NCI-H226 (cell line): ENCODE measurements around the gene DET1.
A peak's percentile ranks its signal among the peaks of the same experiment; 100 is the strongest.
"Not testable (repeated sequence)": the region's sequence is repeated elsewhere in the genome, so short reads cannot be mapped to it uniquely, and the experiment has no call there.

Experiments
- DNase-seq: peaks from one replicate; pipeline ENCODE4 v3.0.0-alpha.2; 2015

The DET1 gene

GRCh38 chr15:88546248-88547129, at the start of gene DET1:
Gene DET1, minus strand, starts transcription at chr15:88546681. Its CDS starts 14,976 bp downstream, at chr15:88531705.
- DNase-seq, result peak; percentile 100

DNA sequence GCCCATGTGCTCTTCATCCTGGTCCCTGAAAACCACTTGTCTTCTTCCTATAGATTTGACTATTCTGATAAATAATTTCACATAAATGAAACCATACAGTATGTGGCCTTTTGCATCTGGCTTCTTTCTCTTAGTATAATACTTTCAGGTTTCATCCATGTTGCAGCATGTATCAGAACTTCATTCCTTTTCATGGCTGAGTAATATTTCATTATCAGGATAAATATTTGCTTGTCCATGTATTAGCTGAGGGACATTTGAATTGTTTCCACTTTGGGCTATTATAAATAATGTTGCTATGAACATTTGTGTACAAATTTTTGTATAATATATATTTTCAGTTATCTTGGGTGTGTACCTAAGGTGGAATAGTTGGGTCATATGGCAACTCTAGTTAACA, 44.9 kb upstream of the DET1 start:
- DNase-seq, result no peak

DNA sequence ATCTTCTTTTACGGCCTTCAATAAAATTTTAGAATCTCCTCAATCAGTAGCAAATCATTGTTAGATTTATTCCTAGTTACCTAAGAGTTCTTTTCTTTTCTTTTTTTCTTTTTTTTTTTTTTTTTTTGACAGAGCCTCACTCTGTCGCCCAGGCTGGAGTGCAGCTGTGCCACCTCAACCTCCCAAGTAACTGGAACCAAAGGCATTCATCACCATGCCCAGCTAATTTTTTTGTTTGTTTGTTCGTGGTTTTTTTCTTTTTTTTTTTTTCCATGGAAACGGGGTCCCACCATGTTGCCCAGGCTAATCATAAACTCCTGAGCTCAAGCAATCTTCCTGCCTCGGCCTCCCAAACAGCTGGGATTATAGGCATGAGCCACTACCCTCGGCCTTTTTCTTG, 44.3 kb upstream of the DET1 start:
- no peak for DNase-seq

GRCh38 chr15:88586401-88587162, 40.1 kb upstream of the DET1 start:
- peak; percentile 99 for DNase-seq

DNA sequence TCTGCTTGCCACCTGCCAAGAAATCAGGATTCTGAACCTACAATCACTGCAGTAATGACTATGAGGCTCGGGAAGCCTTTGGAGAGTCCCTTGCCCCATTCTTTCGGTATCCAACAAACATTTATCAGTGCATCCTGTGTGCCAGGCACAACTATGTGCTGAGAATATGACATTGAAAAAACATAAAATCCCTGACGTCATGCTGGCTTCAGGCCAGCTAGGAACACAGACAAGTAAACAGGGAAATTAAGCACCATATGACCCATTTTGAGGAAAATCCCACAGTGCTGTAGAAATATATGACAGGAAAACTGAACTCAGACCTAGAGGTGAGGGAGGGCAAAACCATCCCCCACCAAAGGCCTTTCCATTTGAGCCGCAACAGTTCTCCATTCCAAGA, 34.1 kb upstream of the DET1 start:
- no peak for DNase-seq

- DNase-seq, result no peak
These were observed 32.8 kb upstream of the DET1 start for GRCh38 chr15:88579322-88579721.

GRCh38 chr15:88574655-88575054, 28.2 kb upstream of the DET1 start:
- DNase-seq, result no peak

- no peak for DNase-seq
These were observed 27.6 kb upstream of the DET1 start for GRCh38 chr15:88574077-88574476.

GRCh38 chr15:88571852-88572259, 25.4 kb upstream of the DET1 start:
- DNase-seq, result peak; percentile 45

DNA sequence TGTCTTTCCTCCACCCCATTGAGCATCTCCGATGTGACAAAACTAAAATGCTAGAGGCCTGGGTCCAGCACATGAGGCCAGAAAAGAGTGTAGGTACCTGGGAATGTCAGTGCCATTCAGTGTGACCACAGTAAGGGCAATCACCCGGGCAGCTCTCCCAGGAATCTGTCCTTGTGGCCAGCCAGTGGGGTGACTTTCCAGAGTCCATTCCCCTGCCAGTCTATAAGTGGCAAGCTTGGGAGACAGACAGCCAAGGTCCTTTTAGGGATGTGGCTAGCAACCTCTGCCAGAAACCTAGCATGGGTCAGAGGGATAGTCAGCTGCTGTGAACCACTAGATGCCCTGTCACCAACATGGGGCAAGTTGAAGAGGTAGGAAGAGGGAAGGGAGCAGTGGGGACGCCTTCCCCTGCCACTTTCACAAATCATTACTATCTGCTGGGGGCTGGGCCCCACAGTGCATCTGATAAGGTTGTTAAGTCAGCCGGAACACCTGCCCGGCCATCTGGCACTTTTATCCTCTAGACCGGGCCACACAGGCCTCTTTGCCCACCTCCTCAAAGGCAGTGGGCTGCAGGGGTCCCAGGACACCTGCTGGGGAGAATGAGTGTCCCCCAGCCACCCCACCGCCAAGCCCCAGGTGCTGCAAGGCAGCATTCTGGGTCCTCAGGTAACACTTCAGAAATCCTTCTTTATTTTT, 24.8 kb upstream of the DET1 start:
- no peak for DNase-seq

DNA sequence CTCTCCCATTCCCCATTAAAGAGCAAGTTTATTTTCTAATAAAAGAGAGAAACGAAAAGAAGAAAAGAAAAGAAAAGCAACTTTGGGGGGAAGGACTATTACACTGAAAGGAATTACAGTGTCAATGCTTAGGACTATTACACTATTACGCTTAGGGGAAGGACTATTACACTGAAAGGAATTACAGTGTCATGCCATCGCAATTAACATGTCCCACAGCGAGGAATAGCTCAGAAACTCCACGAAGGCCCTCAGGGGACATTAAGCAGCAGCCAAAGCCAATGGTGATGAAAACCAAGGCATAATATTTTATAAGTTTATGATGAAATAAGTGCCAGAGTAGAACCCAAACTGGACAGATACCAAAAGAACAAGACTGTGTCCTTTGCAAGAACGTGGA, 22.1 kb upstream of the DET1 start:
- DNase-seq, result no peak

DNA sequence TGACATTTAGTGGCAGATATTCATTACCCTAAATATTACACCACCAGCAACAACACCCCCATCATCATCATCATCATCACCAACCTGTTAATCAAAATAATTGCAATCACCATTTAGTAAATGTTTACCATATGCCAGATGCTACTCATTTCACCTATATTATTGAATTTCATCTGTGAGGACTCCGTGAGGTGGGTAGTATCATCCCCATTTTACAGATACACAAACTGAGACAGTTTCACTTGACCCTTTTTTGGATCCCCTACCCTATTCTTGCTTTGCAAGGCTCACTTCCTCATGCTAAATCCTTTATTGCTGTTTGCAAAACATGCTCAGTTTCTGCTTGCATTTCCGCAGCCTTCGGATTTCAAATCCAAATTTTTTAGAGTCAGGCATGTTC, 18.3 kb upstream of the DET1 start:
- DNase-seq, result no peak

GRCh38 chr15:88563638-88564037, 17.2 kb upstream of the DET1 start:
- peak; percentile 81 for DNase-seq

DNA sequence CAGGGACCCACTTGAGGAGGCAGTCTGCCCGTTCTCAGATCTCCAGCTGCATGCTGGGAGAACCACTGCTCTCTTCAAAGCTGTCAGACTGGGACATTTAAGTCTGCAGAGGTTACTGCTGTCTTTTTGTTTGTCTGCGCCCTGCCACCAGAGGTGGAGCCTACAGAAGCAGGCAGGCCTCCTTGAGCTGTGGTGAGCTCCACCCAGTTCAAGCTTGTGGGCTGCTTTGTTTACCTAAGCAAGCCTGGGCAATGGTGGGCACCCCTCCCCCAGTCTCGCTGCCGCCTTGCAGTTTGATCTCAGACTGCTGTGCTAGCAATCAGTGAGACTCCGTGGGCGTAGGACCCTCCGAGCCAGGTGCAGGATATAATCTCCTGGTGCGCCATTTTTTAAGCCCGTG, 13.1 kb upstream of the DET1 start:
- DNase-seq, result not testable (repeated sequence)

GRCh38 chr15:88558026-88558425, 11.5 kb upstream of the DET1 start:
- DNase-seq, result not testable (repeated sequence)

GRCh38 chr15:88548009-88548408, 1.5 kb upstream of the DET1 start:
- DNase-seq, result not testable (repeated sequence)

GRCh38 chr15:88545578-88546247, 768 bp downstream of the DET1 start:
- not testable (repeated sequence) for DNase-seq

GRCh38 chr15:88543065-88543776, 3.3 kb downstream of the DET1 start:
- no peak for DNase-seq

DNA sequence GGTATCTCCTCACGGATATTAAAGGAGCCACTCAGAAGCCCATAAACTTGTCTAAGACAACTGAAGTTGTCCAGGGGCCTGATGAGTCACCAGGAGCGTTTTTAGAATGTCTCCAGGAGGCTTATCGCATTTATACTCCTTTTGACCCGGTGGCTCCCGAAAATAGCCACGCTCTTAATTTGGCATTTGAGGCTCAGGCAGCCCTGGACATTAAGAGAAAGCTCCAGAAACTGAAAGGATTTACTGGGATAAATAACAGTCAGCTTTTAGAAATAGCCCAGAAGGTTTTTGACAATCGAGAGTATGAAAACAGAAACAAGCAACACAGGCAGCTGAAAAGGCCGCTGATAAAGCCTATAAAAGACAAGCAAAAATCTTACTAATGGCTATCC, 4.1 kb downstream of the DET1 start:
- DNase-seq, result no peak

DNA sequence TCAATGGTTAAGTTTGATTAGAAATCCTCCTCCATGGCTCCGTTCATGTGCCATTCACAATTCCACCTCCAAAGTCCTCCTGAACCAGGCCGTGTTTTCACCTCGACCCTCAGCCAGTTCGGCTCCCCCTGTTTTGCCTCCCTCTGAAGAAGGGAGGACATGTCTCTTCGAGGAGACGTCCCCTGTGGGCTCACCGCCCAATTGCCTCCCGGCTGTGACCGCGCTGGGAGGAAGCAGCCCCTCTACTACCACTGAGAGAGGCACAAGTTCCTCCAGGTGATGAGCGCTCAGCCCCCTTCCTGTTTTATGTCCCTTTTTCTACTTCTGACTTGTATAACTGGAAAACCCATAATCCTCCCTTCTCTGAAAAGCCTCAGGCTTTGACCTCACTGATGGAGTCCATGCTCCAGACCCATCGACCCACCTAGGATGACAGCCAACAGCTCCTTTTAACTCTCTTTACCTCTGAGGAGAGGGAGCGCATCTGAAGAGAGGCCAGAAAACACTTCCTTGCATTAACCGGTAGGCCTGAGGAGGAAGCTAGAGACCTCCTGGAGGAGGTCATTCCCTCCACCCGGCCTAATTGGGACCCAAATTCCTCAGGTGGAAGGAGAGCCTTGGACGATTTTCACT, 4.7 kb downstream of the DET1 start:
- DNase-seq, result no peak

GRCh38 chr15:88541111-88541510, 5.4 kb downstream of the DET1 start:
- DNase-seq, result not testable (repeated sequence)

- DNase-seq, result not testable (repeated sequence)
These were observed 6.1 kb downstream of the DET1 start for GRCh38 chr15:88540350-88540749.
